HG03159 (cell line): ENCODE measurements around the gene PSENEN.
"Not testable (repeated sequence)": the region's sequence is repeated elsewhere in the genome, so short reads cannot be mapped to it uniquely, and the experiment has no call there.

Experiments used
- ATAC-seq: cut with Tn5 transposase; IDR thresholded peaks from one replicate; pipeline ENCODE4 v1.9.1; 2021; ENCODE audit warnings: mild to moderate bottlenecking, moderate library complexity; ENCODE audit not compliant: unreplicated experiment

Gene PSENEN

DNA sequence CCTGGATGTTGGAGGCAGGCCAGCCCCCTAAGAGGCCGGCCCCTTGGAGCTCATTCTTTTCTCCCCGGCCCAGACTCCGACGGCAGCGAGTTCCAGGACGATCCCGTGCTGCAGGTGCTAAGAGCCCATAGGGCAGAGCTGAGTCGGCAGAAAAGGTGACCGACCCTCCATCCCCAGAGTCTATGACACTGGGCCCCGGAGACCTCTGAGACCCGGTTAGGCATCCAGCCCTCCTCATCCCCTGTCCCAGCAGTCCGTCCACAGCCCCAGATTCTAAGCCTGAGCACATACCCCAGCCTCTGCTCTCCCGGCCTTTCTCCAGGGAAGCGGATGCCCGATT lies 22.6 kb downstream of the PSENEN start:
- no peak for ATAC-seq

DNA sequence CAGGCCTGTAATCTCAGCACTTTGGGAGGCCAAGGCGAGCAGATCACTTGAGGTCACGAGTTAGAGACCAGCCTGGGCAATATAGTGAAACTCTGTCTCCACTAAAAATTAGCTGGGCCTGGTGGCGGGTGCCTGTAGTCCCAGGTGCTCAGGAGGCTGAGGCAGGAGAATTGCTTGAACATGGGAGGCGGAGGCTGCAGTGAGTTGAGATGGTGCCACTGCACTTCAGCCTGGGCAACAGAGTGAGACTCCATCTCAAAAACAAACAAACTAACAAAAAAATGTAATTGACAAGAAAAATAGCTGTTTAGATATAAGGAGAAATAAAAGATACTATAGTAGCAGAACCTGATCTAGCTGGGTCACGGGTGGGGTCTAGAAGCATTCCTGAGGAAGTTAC lies 26.9 kb downstream of the PSENEN start:
- ATAC-seq, result not testable (repeated sequence)

DNA sequence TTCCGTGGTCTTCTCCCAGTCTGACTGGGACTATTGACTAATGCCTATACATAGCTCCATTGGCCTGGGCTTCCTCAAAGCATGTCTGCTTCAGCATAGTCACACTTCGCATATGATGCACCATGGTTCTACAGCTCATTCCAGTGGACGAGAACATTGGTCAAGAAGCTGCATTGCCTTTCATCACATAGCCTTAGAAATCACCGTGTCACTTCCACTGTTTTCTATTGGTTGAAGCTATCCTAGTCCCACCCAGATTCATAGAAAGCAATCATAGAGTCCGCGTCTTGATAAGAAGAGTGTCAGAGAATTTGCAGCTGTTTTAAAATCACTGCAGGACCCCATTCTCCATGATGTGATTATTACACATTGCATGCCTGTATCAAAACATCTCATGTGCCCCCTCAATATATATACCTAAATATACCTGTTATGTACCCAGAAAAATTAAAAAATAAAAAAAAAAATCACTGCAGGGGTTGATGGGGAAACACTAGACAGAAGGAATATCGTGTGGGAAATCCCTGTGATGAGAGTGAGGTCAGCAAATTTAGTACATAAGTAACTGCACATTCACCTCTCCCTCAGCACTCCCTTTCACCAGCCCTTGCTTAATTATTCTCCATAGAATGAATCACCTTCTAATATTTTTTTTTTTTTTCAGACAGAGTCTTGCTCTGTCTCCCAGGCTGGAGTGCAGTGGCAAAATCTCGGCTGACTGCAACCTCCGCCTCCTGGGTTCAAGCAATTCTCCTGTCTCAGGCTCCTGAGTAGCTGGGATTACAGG lies 27.8 kb downstream of the PSENEN start:
- no peak for ATAC-seq

- ATAC-seq, result no peak
Measured at GRCh38 chr19:35774274-35775045, 29.0 kb downstream of the PSENEN start.

GRCh38 chr19:35775046-35775297 lies 29.5 kb downstream of the PSENEN start:
- ATAC-seq, result no peak

- peak; percentile 86 for ATAC-seq
Measured at GRCh38 chr19:35775298-35776101, 30.0 kb downstream of the PSENEN start, which contains the start of gene ARHGAP33. Gene ARHGAP33, plus strand, starts transcription at chr19:35775564. Its CDS starts 95 bp downstream, at chr19:35775659.

GRCh38 chr19:35776102-35776788 lies 30.8 kb downstream of the PSENEN start:
- no peak for ATAC-seq

GRCh38 chr19:35777086-35777841 lies 31.8 kb downstream of the PSENEN start:
- ATAC-seq, result no peak

GRCh38 chr19:35777961-35778360 lies 32.5 kb downstream of the PSENEN start:
- no peak for ATAC-seq

GRCh38 chr19:35779033-35779432 lies 33.6 kb downstream of the PSENEN start:
- ATAC-seq, result no peak

DNA sequence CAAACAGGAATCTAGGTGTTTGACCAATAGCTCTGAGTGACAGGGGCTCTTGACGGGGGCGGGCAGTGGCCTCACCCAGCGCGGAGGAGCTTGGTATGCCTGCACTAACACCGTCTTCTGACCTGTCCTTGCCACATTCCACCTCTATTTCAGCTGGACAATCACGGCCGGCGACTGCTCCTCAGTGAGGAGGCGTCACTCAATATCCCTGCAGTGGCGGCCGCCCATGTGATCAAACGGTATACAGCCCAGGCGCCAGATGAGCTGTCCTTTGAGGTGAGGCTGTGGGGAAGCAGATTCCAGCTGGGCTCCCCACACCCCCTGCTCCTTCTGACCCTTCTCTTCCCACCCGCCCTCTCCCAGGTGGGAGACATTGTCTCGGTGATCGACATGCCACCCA lies 34.6 kb downstream of the PSENEN start:
- ATAC-seq, result no peak

DNA sequence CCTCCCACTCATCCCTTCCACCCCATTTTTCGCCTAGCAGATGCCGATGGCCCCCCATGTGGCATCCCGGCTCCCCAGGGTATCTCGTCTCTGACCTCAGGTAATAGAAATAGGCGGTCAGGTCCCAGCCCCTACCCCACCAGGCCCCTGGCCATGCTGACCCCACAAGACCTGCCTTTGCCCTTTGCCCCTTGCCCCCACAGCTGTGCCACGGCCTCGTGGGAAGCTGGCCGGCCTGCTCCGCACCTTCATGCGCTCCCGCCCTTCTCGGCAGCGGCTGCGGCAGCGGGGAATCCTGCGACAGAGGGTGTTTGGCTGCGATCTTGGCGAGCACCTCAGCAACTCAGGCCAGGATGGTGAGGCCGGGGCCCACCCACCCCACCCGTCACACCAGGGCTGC lies 35.3 kb downstream of the PSENEN start:
- no peak for ATAC-seq

DNA sequence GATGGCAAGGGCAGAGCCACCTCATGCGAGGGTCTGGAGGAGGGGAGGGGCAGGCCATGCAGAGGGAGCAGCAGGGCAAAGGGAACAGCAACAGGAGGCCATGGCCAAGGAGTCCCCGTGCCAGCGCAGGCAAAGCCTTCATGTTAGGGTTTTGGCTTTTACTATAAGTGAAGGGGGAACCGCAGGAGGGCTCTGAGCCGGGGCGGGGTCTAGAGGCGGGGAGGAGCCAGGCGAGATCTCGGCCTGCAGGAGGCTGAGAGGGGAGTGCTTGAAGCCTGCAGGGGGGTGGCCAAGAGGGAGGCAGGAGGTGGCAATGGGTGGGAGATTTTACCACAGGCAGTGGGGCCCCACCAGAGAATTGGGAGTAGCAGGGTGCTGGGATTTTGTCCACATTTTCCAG lies 36.2 kb downstream of the PSENEN start:
- ATAC-seq, result no peak

- ATAC-seq, result no peak
Measured at GRCh38 chr19:35782589-35782988, 37.1 kb downstream of the PSENEN start.

DNA sequence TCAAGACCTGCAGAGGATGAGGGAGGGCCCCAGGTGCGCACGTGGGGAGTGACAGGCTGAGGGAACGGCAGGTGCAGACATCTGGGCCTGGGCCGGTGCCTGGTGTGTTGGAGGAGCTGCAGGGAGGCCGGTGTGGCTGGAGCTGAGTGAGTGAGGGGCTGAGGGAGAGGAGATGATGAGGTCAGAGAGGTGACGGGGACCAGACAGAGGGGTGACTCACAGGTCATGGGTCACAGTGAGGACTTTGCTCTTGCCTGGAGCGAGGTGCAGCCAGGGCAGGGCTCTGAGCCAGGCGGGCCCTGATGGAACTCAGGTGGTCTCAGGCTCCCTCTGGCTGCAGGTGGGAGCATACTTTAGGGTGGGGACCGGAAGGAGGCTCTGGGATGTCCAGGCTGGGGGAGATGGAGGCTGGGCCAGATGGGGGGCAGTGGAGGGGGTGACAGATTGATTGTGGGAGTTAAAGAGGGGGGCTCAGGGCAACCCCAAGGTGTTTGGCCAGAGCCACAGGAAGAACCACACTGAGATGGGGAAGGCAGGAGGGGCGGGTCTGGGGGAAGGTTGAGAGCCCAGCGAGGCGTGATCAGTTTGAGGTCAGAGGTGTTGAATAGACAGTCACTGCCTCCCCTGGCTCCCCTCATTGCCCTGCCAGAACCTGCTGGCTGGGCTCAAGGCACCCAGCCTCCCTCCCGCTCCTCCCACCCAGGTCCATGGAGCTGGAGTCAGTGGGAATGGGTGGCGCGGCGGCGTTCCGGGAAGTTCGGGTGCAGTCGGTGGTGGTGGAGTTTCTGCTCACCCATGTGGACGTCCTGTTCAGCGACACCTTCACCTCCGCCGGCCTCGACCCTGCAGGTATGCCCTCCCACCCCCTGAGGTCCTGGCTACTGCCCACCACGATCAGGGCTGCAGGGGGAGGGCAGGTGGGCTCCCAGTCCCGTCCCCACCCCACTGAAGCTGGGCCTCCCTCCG lies 38.3 kb downstream of the PSENEN start:
- ATAC-seq, result no peak

DNA sequence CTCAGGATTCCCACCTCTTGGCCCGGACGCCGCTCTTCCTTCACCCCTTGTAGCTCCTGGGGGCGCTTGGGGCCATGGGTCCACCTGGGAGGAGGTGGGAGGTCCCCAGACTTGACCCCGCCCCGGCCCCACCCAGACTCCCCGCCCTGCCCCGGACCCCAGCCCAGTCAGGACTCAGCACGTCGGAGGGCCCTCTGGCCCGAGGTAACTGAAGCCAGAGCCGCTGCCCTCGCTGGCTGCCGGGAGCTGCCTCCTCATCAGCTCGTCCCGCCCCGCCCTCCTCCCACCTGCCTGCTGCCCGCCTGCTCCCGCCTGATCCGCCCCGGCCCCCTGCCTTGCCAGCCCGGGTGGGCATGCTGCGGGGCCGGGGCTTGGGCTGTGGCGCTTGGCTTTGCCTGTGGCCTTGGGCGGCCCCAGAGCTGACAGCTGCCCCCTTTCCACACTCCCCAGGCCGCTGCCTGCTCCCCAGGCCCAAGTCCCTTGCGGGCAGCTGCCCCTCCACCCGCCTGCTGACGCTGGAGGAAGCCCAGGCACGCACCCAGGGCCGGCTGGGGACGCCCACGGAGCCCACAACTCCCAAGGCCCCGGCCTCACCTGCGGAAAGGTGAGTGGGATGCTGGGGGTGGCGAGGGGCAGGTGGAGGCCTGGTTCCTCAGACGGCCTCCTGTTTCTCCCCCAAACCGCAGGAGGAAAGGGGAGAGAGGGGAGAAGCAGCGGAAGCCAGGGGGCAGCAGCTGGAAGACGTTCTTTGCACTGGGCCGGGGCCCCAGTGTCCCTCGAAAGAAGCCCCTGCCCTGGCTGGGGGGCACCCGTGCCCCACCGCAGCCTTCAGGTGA lies 39.3 kb downstream of the PSENEN start:
- ATAC-seq, result no peak

GRCh38 chr19:35785339-35785627 lies 39.8 kb downstream of the PSENEN start:
- ATAC-seq, result no peak

DNA sequence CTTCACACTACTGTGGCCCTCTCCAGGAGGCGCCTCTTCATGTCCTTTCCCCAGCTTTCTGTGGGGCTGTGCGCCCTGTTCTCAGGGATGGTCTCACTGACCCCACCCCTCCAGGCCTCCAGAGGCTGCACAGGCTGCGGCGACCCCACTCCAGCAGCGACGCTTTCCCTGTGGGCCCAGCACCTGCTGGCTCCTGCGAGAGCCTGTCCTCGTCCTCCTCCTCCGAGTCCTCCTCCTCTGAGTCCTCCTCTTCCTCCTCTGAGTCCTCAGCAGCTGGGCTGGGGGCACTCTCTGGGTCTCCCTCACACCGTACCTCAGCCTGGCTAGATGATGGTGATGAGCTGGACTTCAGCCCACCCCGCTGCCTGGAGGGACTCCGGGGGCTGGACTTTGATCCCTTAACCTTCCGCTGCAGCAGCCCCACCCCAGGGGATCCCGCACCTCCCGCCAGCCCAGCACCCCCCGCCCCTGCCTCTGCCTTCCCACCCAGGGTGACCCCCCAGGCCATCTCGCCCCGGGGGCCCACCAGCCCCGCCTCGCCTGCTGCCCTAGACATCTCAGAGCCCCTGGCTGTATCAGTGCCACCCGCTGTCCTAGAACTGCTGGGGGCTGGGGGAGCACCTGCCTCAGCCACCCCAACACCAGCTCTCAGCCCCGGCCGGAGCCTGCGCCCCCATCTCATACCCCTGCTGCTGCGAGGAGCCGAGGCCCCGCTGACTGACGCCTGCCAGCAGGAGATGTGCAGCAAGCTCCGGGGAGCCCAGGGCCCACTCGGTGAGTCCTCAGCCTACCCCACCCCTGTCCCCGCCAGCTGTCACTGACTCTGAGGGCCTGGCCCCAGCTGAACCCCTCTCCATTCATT lies 41.1 kb downstream of the PSENEN start:
- ATAC-seq, result no peak
